ENCODE measurements around the gene ARHGAP40.
A peak's percentile ranks its signal among the peaks of the same experiment; 100 is the strongest.

The ARHGAP40 gene

DNA sequence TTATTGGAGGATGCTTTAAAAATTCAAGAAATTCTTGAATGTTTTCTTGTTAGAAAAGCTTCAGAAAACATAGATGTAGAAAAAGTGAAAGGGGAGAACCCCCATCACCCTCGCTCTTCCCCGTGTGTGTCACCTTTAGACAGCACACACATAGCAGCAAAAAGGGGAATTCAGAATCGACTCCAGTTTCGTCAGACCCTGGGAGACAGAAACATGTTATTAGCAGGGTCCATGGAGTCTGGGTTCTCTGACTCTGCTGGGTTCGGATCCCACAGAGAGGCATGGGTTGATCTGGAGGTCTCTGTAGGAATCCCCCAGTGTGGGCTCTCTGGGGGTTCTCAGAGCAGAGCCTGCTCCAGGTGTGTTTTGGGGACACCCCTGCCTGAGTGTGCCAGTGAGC is 43.7 kb downstream of the ARHGAP40 start:
- TF ChIP-seq, protein P1, sequence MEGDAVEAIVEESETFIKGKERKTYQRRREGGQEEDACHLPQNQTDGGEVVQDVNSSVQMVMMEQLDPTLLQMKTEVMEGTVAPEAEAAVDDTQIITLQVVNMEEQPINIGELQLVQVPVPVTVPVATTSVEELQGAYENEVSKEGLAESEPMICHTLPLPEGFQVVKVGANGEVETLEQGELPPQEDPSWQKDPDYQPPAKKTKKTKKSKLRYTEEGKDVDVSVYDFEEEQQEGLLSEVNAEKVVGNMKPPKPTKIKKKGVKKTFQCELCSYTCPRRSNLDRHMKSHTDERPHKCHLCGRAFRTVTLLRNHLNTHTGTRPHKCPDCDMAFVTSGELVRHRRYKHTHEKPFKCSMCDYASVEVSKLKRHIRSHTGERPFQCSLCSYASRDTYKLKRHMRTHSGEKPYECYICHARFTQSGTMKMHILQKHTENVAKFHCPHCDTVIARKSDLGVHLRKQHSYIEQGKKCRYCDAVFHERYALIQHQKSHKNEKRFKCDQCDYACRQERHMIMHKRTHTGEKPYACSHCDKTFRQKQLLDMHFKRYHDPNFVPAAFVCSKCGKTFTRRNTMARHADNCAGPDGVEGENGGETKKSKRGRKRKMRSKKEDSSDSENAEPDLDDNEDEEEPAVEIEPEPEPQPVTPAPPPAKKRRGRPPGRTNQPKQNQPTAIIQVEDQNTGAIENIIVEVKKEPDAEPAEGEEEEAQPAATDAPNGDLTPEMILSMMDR (IDR thresholded peaks at IDR 0.05; ENCODE audit: low read depth, low read length), result no peak
- no peak for DNase-seq (ENCODE audit: extremely low read depth, low read depth)

DNA sequence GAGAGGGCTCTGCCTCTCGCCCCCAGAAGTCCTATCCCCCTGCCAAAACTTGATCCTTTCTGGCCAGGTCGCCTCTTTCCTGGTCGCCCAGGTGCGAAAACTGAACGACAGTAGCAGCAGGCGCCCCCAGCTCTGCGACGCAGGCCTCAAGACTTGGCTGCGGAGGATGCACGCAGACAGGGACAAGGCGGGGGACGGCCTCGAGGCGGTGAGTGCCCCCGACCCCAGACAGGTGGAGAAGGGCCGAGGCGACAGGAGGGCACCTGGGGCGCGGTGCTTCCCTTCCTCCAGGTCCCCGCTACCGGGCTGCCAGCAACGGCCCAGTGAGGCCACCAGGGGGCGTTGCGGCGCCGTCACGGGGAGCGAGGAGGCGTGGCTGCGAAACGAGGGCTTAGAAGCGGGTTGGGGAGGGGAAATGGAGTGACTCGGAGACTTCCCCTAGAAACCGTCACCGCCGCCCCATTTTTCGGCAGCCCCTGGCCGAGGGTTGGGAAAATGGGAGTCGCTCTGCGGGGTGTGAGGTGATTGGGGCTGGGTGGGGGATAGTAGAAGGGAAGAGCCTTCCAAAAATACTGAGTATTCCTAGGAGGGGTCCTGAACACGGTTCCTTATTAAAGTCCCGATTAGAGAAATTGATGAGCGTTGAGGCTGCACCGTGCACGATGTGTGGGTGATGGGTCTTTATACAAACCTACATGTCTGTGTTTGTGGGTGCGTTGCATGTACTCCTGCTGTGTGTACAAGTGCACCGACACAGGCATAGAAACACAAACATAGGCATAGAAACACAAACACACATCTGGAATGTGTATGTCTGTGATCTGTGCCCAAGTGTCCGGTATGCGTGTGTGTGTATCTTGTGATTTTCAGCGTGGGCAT is 44.6 kb downstream of the ARHGAP40 start:
- TF ChIP-seq, protein P1 (IDR thresholded peaks at IDR 0.05; ENCODE audit: low read depth, low read length), result peak; percentile 91

DNA sequence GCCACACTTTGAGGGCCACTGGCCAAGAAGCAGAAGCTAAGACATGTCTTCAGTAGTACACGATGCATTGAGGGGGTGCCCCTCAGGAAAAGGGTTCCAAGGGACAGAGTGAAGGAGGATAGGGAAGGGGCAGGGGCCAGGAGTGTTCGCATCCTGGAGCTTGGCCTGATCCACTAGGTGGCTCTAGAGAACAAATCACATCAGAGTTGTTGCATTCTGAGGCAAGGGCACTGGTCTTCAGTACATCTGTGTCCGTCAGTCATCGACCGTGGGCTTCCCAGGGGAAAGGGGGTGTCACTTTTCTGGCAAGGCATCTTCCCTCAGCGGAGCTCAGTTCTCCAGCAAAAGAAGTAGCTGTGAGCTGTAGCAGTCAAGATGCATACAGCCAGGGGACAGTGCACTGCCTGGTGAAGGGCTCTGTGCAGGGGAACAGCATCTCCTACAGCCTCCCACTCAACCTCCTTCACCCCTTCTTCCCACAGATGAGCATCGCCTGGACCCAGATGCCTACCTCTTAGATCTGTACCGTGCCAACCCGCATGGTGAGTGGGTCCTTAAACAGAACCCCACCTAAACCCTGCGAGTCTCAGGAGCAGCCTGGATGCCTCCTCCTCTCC is 47.8 kb downstream of the ARHGAP40 start:
- no peak for DNase-seq (ENCODE audit: extremely low read depth, low read depth)
- TF ChIP-seq, protein P1 (IDR thresholded peaks at IDR 0.05; ENCODE audit: low read depth, low read length), result peak; percentile 32

More for the DNA sequence above, 44.6 kb downstream of the ARHGAP40 start:
- DNase-seq (ENCODE audit: extremely low read depth, low read depth), result peak; percentile 12

DNA sequence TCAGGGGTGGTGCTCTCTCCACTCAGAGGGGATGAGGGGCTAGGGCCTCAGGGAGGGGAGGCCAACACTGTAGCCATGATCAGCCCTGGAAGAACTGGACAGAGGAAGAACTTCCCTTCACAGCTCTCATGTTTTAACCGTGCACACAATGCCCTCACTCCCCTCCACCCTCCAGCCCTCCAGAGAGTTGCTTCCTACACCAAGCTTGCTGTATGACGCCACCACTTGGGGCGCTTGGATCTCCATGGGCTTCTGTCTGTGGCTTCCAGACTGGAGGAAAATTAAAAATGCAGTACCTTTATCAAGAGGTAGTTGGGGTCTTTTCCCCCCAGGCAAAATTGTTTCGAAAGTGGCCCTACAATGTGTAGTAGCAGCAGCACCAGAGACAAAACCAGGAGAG is 48.4 kb downstream of the ARHGAP40 start:
- DNase-seq (ENCODE audit: extremely low read depth, low read depth), result no peak
- TF ChIP-seq, protein P1 (IDR thresholded peaks at IDR 0.05; ENCODE audit: low read depth, low read length), result no peak

DNA sequence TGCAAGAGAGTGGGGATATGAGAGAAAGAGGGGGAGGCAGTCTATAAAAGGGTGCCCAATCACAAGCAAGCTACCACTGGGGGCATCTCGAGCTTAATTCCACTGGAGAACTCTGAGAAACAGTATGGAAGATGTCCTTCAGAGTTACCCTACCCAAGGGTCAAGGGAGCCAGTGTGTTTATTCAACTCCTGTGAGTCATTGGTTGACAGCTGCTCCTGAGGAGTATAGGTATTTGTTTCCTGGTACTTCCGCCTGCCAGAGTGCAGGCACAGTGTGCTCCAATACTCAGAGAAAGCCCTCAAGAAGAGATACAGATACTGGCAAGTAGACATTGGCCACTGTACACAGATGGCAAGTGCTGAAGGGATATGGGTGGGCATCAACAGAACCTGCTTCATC is 49.5 kb downstream of the ARHGAP40 start:
- TF ChIP-seq, protein P1 (IDR thresholded peaks at IDR 0.05; ENCODE audit: low read depth, low read length), result no peak
- DNase-seq (ENCODE audit: extremely low read depth, low read depth), result no peak

DNA sequence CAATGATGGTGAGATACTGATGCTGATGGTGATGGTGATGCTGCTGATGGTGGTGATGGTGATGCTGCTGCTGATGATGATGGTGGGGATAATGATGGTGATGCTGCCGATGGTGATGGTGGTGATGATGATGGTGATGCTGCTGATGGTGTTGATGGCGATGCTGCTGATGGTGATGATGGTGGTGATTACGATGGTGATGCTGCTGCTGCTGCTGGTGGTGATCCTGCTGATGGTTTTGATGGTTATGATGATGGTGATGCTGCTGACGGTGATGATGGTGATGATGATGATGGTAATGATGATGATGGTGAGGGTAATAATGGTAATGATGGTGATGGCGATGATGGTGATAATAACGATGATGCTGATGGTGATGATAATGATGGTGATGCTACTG is 50.0 kb downstream of the ARHGAP40 start:
- DNase-seq (ENCODE audit: extremely low read depth, low read depth), result no peak
- TF ChIP-seq, protein P1 (IDR thresholded peaks at IDR 0.05; ENCODE audit: low read depth, low read length), result no peak

DNA sequence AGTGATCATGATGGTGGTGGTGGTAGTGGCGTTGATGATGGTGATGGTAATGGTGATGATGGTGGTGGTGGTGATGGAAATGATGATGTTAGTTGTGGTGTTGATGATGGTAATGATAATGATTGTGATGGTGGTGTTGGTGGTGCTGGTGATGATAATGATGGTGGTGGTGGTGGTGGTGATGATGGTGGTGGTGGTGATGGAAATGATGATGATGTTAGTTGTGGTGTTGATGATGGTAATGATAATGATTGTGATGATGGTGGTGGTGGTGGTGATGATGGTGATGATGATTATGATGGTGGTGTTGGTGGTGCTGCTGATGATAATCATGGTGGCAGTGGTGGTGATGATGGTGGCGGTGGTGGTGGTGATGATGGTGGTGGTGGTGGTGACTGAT is 51.4 kb downstream of the ARHGAP40 start:
- no peak for DNase-seq (ENCODE audit: extremely low read depth, low read depth)
- TF ChIP-seq, protein P1 (IDR thresholded peaks at IDR 0.05; ENCODE audit: low read depth, low read length), result no peak

Measured in AG09319 (cell line).